DMS153 treated with DMSO at 0.1 percent for 48 hours (cell line): ENCODE data around the gene ETNK2.

ENCODE experiments used
- DNase-seq: peaks from one replicate; lab custom pipeline; 2025; ENCODE audit not compliant: unreplicated experiment; lab: John Stamatoyannopoulos, UW

Gene ETNK2

GRCh38 chr1:204151552-204152309 lies at the start of gene ETNK2:
Gene ETNK2 (minus strand): TSS chr1:204152044. CDS start chr1:204151852, 192 bp downstream.
- peak; percentile 64 for DNase-seq

- DNase-seq: no peak
Measured at GRCh38 chr1:204201348-204202040, 49.6 kb upstream of the ETNK2 start.

GRCh38 chr1:204199579-204199978 lies 47.7 kb upstream of the ETNK2 start:
- no peak for DNase-seq

- no peak for DNase-seq
Measured at GRCh38 chr1:204198348-204199340, 46.8 kb upstream of the ETNK2 start.

- no peak for DNase-seq
Measured at GRCh38 chr1:204197068-204197467, 45.2 kb upstream of the ETNK2 start.

- DNase-seq: no peak
Measured at GRCh38 chr1:204196068-204196795, 44.4 kb upstream of the ETNK2 start, which contains the start of gene KISS1. Gene KISS1 (minus strand): TSS chr1:204196491. CDS start chr1:204192876, 3,615 bp downstream.

- no peak for DNase-seq
Measured at GRCh38 chr1:204194771-204195170, 42.9 kb upstream of the ETNK2 start.

- no peak for DNase-seq
Measured at GRCh38 chr1:204194080-204194479, 42.2 kb upstream of the ETNK2 start.

- no peak for DNase-seq
Measured at GRCh38 chr1:204192589-204193352, 40.9 kb upstream of the ETNK2 start.

GRCh38 chr1:204192046-204192445 lies 40.2 kb upstream of the ETNK2 start:
- DNase-seq: no peak

GRCh38 chr1:204191456-204191855 lies 39.6 kb upstream of the ETNK2 start:
- DNase-seq: no peak

- DNase-seq: peak; percentile 29
Measured at GRCh38 chr1:204190212-204191211, 38.7 kb upstream of the ETNK2 start.

GRCh38 chr1:204188959-204189639 lies 37.3 kb upstream of the ETNK2 start:
- DNase-seq: no peak

- DNase-seq: no peak
Measured at GRCh38 chr1:204186597-204186996, 34.8 kb upstream of the ETNK2 start.

- no peak for DNase-seq
Measured at GRCh38 chr1:204181116-204181515, 29.3 kb upstream of the ETNK2 start.

- no peak for DNase-seq
Measured at GRCh38 chr1:204180133-204180532, 28.3 kb upstream of the ETNK2 start.

- DNase-seq: no peak
Measured at GRCh38 chr1:204178487-204179281, 26.8 kb upstream of the ETNK2 start.
